SK-N-SH (cell line): ENCODE data around the gene PARP14. TPM values are rescaled to one million over a fixed set of nuclear protein-coding genes. Genes with fewer than 3 reads are reported as not detected.

Experiments used
- CTCF ChIA-PET: fragments of 300-600, 350-600 bp; formaldehyde crosslinking; extraction: SDS; loops from one replicate; lab custom pipeline; 2021; lab: Yijun Ruan, JAX
- POLR2A ChIA-PET: fragments of 350-600 bp; sonication (Branson Sonifier 250); formaldehyde crosslinking; extraction: SDS; loops from one replicate; lab custom pipeline; 2020; ENCODE audit warnings: antibody characterized with exemption, inconsistent platforms; lab: Yijun Ruan, JAX
- DNase-seq: peaks from one replicate; pipeline ENCODE4 v3.0.0; 2012
- H2AFZ ChIP-seq: fragments of 200-600 bp; sonication (generic); 2 replicates; pipeline ENCODE4 v1.8.1; 2016; ENCODE audit warnings: antibody characterized with exemption, mild to moderate bottlenecking, low read depth
- H3F3A ChIP-seq: fragments of 200-600 bp; sonication (generic); replicated peaks from 2 replicates; pipeline ENCODE3; 2016; ENCODE audit warnings: antibody characterized with exemption, mild to moderate bottlenecking; ENCODE audit not compliant: insufficient read depth
- H3K27ac ChIP-seq, 2 experiments: fragments of 200-500 bp in 1 of 2; fragments of 200-600 bp in 1 of 2; sonication (Bioruptor generic) in 1 of 2; sonication (generic), shearing (Covaris generic) in 1 of 2; 2 replicates each; pipeline versions ENCODE4 v1.5.1 to v1.6.1; 2014 to 2016; ENCODE audit warnings: low read depth in 2 of 2, inconsistent platforms in 1 of 2, low read length in 1 of 2, mild to moderate bottlenecking in 1 of 2, mixed read lengths in 1 of 2
- H3K27me3 ChIP-seq: fragments of 200-600 bp; sonication (generic), shearing (Covaris generic); 2 replicates; pipeline ENCODE4 v1.6.1; 2016; ENCODE audit warnings: mixed run types; ENCODE audit not compliant: insufficient read depth
- H3K36me3 ChIP-seq, 2 experiments: fragments of 200-500 bp in 1 of 2; fragments of 200-600 bp in 1 of 2; sonication (Bioruptor generic) in 1 of 2; sonication (generic) in 1 of 2; replicated peaks in 1 of 2; 2 replicates each; pipeline versions ENCODE3 to v1.5.1; 2014 to 2016; ENCODE audit warnings: low read length in 1 of 2, mild to moderate bottlenecking in 1 of 2; ENCODE audit not compliant: insufficient read depth in 2 of 2, control insufficient read depth in 1 of 2
- H3K4me1 ChIP-seq, 2 experiments: fragments of 200-500 bp in 1 of 2; fragments of 200-600 bp in 1 of 2; sonication (Bioruptor generic) in 1 of 2; sonication (generic), shearing (Covaris generic) in 1 of 2; 2 replicates each; pipeline versions ENCODE4 v1.5.1 to v1.6.1; 2014 to 2016; ENCODE audit warnings: low read depth in 1 of 2, low read length in 1 of 2, mixed run types in 1 of 2; ENCODE audit not compliant: insufficient read depth in 2 of 2, control insufficient read depth in 1 of 2
- H3K4me2 ChIP-seq: fragments of 200-600 bp; sonication (generic), shearing (Covaris generic); 2 replicates; pipeline ENCODE4 v1.6.1; 2017; ENCODE audit warnings: mixed run types
- H3K4me3 ChIP-seq, 2 experiments: fragments of 200-500 bp in 1 of 2; fragments of 200-600 bp in 1 of 2; sonication (Bioruptor generic) in 1 of 2; sonication (generic), shearing (Covaris generic) in 1 of 2; 2 replicates each; pipeline versions ENCODE4 v1.5.1 to v1.8.1; 2014 to 2016; ENCODE audit warnings: low read depth in 2 of 2, inconsistent platforms in 1 of 2, low read length in 1 of 2, mild to moderate bottlenecking in 1 of 2, mixed read lengths in 1 of 2, moderate library complexity in 1 of 2
- H3K79me2 ChIP-seq: fragments of 200-600 bp; sonication (generic); 2 replicates; pipeline ENCODE4 v1.8.1; 2017; ENCODE audit warnings: mild to moderate bottlenecking; ENCODE audit not compliant: insufficient read depth
- H3K9ac ChIP-seq: fragments of 200-600 bp; sonication (generic); 2 replicates; pipeline ENCODE4 v1.6.1; 2017; ENCODE audit warnings: mixed run types
- H3K9me2 ChIP-seq: fragments of 200-600 bp; sonication (generic); 2 replicates; pipeline ENCODE4 v1.6.1; 2017; ENCODE audit warnings: mixed run types
- H3K9me3 ChIP-seq: fragments of 200-600 bp; sonication (generic); 2 replicates; pipeline ENCODE4 v1.6.1; 2017; ENCODE audit warnings: mixed run types, mild to moderate bottlenecking, moderate library complexity
- H4K20me1 ChIP-seq: fragments of 200-600 bp; sonication (generic); 2 replicates; pipeline ENCODE4 v1.6.1; 2017; ENCODE audit warnings: mild to moderate bottlenecking, mixed run types; ENCODE audit not compliant: insufficient read depth
- CHD2 ChIP-seq: fragments of 150-350 bp; IDR thresholded peaks from 2 replicates; pipeline ENCODE4 v1.6.1; 2018; ENCODE audit warnings: low read length; ENCODE audit not compliant: partially characterized antibody
- EZH2phosphoT487 ChIP-seq: fragments of 200-600 bp; sonication (generic); IDR thresholded peaks from 2 replicates; pipeline ENCODE4 v1.6.1; 2017; ENCODE audit warnings: low read depth, mixed run types, mild to moderate bottlenecking, antibody characterized with exemption, moderate library complexity, borderline replicate concordance
- FOSL2 ChIP-seq: IDR thresholded peaks from 2 replicates; pipeline ENCODE4 v1.4.0; 2012; ENCODE audit warnings: low read depth, mild to moderate bottlenecking, moderate library complexity, borderline replicate concordance
- MXI1 ChIP-seq: IDR thresholded peaks from 2 replicates; pipeline ENCODE4 v1.6.1; 2012; ENCODE audit warnings: mild to moderate bottlenecking, low read depth, low read length, improper control_type of control experiment
- NRF1 ChIP-seq: IDR thresholded peaks from 2 replicates; pipeline ENCODE4 v1.6.1; 2012; ENCODE audit warnings: low read depth, mild to moderate bottlenecking, low read length
- RCOR1 ChIP-seq: fragments of 150-350 bp; IDR thresholded peaks from 2 replicates; pipeline ENCODE4 v1.6.1; 2017; ENCODE audit warnings: antibody characterized with exemption, low read length
- RXRA ChIP-seq: IDR thresholded peaks from 2 replicates; pipeline ENCODE4 v1.4.0; 2012; ENCODE audit warnings: low read depth, mild to moderate bottlenecking, borderline replicate concordance
- SMC3 ChIP-seq: IDR thresholded peaks from 2 replicates; pipeline ENCODE4 v1.6.1; 2012; ENCODE audit warnings: low read depth, low read length, improper control_type of control experiment
- TAF1 ChIP-seq: IDR thresholded peaks from 2 replicates; pipeline ENCODE4 v1.6.1; 2012; ENCODE audit warnings: low read depth, mild to moderate bottlenecking, low read length, moderate library complexity, borderline replicate concordance
- TCF12 ChIP-seq: IDR thresholded peaks from 2 replicates; pipeline ENCODE4 v1.4.0; 2012
- WGBS: methylation state at CpG from one replicate; pipeline ENCODE4 v1.1.6; 2017; ENCODE audit warnings: low lambda C conversion rate; 5-methylcytosine and 5-hydroxymethylcytosine counted together
- polyA plus RNA-seq, 3 experiments: library from polyadenylated mRNA; depleted of rRNA; stranded (reverse); fragments of >200 nt; gene quantifications; 2 replicates each; pipeline ENCODE4 v1.2.3, GENCODE V29; 2012
- TF ChIP-seq, protein P1 (sequence below): fragments of 200-600 bp; sonication (generic); IDR thresholded peaks from 2 replicates; pipeline ENCODE4 v1.6.1; 2017; ENCODE audit warnings: antibody characterized with exemption, mild to moderate bottlenecking, moderate library complexity
- TF ChIP-seq, protein P2 (sequence below): IDR thresholded peaks from 2 replicates; pipeline ENCODE4 v1.4.0; 2012; ENCODE audit warnings: low read depth

Gene PARP14
- polyA plus RNA-seq, 1 of the 3 experiments (the other 2 are of a cell fraction), result 9.2 TPM

- DNase-seq, result no peak
- Histone ChIP-seq H3K27ac (no peak overlapping the region), H3K4me3 (no peak overlapping the region), H3K9ac (no peak overlapping the region), H3K36me3 (no peaks in the 10 kb centered on the region), H3F3A (no peaks in the 10 kb centered on the region), H3K4me1 (peaks cover 0 to 11% of the 10 kb centered on the region in 2 experiments; a peak in 2 of 4 replicates), H3K79me2 (no peaks in the 10 kb centered on the region), H3K9me3 (no peaks in the 10 kb centered on the region), H3K9me2 (no peaks in the 10 kb centered on the region), H3K4me2 (no peak overlapping the region), H4K20me1 (no peaks in the 10 kb centered on the region), H3K27me3 (no peaks in the 10 kb centered on the region), H2AFZ (no peak overlapping the region)
- TF ChIP-seq, protein P1, sequence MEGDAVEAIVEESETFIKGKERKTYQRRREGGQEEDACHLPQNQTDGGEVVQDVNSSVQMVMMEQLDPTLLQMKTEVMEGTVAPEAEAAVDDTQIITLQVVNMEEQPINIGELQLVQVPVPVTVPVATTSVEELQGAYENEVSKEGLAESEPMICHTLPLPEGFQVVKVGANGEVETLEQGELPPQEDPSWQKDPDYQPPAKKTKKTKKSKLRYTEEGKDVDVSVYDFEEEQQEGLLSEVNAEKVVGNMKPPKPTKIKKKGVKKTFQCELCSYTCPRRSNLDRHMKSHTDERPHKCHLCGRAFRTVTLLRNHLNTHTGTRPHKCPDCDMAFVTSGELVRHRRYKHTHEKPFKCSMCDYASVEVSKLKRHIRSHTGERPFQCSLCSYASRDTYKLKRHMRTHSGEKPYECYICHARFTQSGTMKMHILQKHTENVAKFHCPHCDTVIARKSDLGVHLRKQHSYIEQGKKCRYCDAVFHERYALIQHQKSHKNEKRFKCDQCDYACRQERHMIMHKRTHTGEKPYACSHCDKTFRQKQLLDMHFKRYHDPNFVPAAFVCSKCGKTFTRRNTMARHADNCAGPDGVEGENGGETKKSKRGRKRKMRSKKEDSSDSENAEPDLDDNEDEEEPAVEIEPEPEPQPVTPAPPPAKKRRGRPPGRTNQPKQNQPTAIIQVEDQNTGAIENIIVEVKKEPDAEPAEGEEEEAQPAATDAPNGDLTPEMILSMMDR, result no peak
- no peak for TF ChIP-seq CHD2
- ChIA-PET POLR2A (no interaction called here), CTCF (interaction anchor here (1.1 kb wide), 1 partner anchor 8 kb away, joined by 3 read pairs; no protein-coding TSS in a partner anchor)
- WGBS, result 57% methylated on average over 13 of the region's 13 CpGs
Measured at GRCh38 chr3:122661633-122662032, 19.0 kb upstream of the PARP14 start.

GRCh38 chr3:122662505-122662904 is 18.1 kb upstream of the PARP14 start:
- Histone ChIP-seq H2AFZ (no peak overlapping the region), H3F3A (no peaks in the 10 kb centered on the region), H3K4me3 (no peak overlapping the region), H3K36me3 (no peaks in the 10 kb centered on the region), H3K9me3 (no peaks in the 10 kb centered on the region), H3K79me2 (no peaks in the 10 kb centered on the region), H3K9me2 (no peaks in the 10 kb centered on the region), H3K4me2 (no peak overlapping the region), H3K27ac (no peak overlapping the region), H4K20me1 (no peaks in the 10 kb centered on the region), H3K4me1 (peaks cover 0 to 11% of the 10 kb centered on the region in 2 experiments; a peak in 2 of 4 replicates)
- no peak for DNase-seq
- CTCF ChIA-PET, result interaction anchor here (0.7 kb wide), 1 partner anchor 597 kb away, joined by 3 read pairs; no protein-coding TSS in a partner anchor
- POLR2A ChIA-PET, result no interaction called here
- 57% methylated on average over 2 of the region's 2 CpGs for WGBS
- no peak for TF ChIP-seq RXRA
- no peak for TF ChIP-seq NRF1
- TF ChIP-seq TAF1, result no peak
- TF ChIP-seq EZH2phosphoT487, result no peak
- TF ChIP-seq MXI1, result no peak
- TF ChIP-seq FOSL2, result no peak
- no peak for TF ChIP-seq RCOR1
- no peak for TF ChIP-seq TCF12
- TF ChIP-seq, protein P1, result no peak
- TF ChIP-seq SMC3, result no peak
- TF ChIP-seq, protein P2, sequence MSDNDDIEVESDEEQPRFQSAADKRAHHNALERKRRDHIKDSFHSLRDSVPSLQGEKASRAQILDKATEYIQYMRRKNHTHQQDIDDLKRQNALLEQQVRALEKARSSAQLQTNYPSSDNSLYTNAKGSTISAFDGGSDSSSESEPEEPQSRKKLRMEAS, result no peak
- TF ChIP-seq, all 33 proteins: peak for 0
- H3K27me3 ChIP-seq, result no peaks in the 10 kb centered on the region
- no peak overlapping the region for H3K9ac ChIP-seq
